BLaER1 treated with 17β-estradiol and CSF1 and Interleukin-3, amounts not matched to agents 10 nM and 100 nM (cell line): Measurements from ENCODE around the gene BMPER.
A peak's percentile ranks its signal among the peaks of the same experiment; 100 is the strongest.

Source experiments
- H3K27ac ChIP-seq, 11 experiments: shearing (Covaris generic); formaldehyde crosslinking; 2 replicates each; pipeline ENCODE4 v1.8.1; 2022
- H3K27me3 ChIP-seq, 11 experiments: shearing (Covaris generic); formaldehyde crosslinking; 2 replicates each; pipeline ENCODE4 v1.8.1; 2022
- H3K36me3 ChIP-seq, 11 experiments: shearing (Covaris generic); formaldehyde crosslinking; 2 replicates each; pipeline ENCODE4 v1.8.1; 2022
- H3K4me1 ChIP-seq, 10 experiments: shearing (Covaris generic); formaldehyde crosslinking; 2 replicates each; pipeline ENCODE4 v1.8.1; 2022
- H3K4me2 ChIP-seq, 11 experiments: shearing (Covaris generic); formaldehyde crosslinking; 2 replicates each; pipeline ENCODE4 v1.8.1; 2022
- H3K4me3 ChIP-seq, 10 experiments: shearing (Covaris generic); formaldehyde crosslinking; 2 replicates each; pipeline ENCODE4 v1.8.1; 2022
- H3K9ac ChIP-seq, 11 experiments: shearing (Covaris generic); formaldehyde crosslinking; 2 replicates each; pipeline ENCODE4 v1.8.1; 2022
- H3K9me3 ChIP-seq, 11 experiments: shearing (Covaris generic); formaldehyde crosslinking; replicated peaks in 1 of 11; 2 replicates each; pipeline ENCODE4 v1.8.1; 2022
- H4K20me1 ChIP-seq, 11 experiments: shearing (Covaris generic); formaldehyde crosslinking; 2 replicates each; pipeline ENCODE4 v1.8.1; 2022
- Cebpa-rat ChIP-seq, 11 experiments: shearing (Covaris generic); IDR thresholded peaks; 2 replicates each; pipeline ENCODE4 v1.8.1; 2022

Gene BMPER

GRCh38 chr7:34066411-34066810 lies 161.1 kb downstream of the BMPER start:
- no peak for TF ChIP-seq Cebpa-rat (IDR thresholded peaks at IDR 0.05)
- H3K9me3 ChIP-seq: peaks cover 0 to 13% (median 9%) of the 10 kb centered on the region in 11 experiments; a peak in 13 of 22 replicates
- peak overlapping the region in 8 of 11 experiments; percentile 27 to 70 (median 50); a peak in 11 of 22 replicates for H3K4me2 ChIP-seq
- H3K27ac ChIP-seq: no peak overlapping the region
- no peaks in the 10 kb centered on the region for H3K27me3 ChIP-seq
- no peak overlapping the region for H3K9ac ChIP-seq
- no peaks in the 10 kb centered on the region for H3K36me3 ChIP-seq
- H3K4me3 ChIP-seq: no peak overlapping the region
- H3K4me1 ChIP-seq: peaks cover 15 to 70% (median 58%) of the 10 kb centered on the region in 10 experiments
- H4K20me1 ChIP-seq: no peaks in the 10 kb centered on the region

DNA sequence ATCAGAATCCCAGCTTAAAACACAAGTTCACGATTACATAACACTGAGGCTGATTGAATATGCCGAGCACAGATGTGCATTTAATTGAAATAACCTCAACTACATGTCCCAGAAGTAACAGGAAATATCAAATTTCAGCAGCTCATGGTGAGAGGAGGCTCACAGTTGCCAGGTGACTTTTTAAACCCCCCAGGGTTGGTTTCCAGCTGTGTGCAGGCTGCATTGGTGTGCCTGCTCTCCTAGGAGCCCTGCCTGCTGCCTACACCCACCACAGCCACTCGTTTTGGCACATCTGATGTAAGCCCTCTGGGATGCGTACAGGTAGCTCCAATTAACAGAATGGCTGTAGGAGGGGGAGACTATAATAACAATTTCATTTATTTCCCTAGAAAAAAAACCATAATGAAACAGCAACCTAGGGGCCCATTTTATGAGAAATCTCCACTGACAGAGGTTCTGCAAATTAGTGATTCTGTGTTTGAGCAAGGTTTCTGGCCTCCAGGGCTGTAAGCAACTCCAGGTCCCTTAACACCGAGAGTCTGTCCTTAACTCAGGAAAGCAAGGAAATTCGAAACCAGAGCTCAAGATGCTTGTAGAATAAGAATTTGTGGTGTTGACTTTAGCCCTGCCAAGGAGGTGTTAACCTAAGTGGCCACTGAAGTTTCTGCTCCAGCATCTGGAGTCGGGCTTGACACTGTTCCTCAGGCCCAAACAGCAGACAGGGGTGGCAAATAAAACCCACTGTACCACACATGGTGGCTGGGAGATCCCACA lies 161.9 kb downstream of the BMPER start:
- Histone ChIP-seq H3K4me1 (peaks cover 14 to 64% (median 53%) of the 10 kb centered on the region in 10 experiments), H3K27me3 (no peaks in the 10 kb centered on the region), H3K4me2 (peak overlapping the region in 9 of 11 experiments; percentile 4 to 70 (median 48); a peak in 17 of 22 replicates), H4K20me1 (no peaks in the 10 kb centered on the region), H3K9ac (no peak overlapping the region), H3K36me3 (no peaks in the 10 kb centered on the region), H3K9me3 (peaks cover 0 to 13% (median 9%) of the 10 kb centered on the region in 11 experiments; a peak in 13 of 22 replicates), H3K4me3 (no peak overlapping the region), H3K27ac (peak overlapping the region in 2 of 11 experiments; percentile 10 to 12; a peak in 1 of 22 replicates)
- TF ChIP-seq Cebpa-rat (IDR thresholded peaks at IDR 0.05): no peak

DNA sequence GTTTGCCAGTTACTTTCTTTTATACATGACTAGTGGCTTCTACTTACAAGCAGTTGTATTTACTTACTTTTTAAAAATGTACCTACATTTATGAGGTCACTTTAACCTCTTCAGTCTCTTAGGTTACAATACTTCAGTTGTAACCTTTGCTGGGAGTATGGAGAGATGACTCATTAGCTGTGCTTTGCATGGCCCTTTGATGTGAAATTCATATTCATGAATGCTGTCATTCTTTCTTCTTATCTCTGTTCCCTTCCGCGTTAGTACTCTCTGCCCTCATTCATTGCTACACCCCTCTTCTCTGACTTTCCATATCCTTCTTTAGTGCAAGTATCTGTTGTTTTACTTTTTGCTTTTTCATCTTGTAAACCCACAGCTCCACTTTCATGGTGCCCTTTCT lies 164.3 kb downstream of the BMPER start:
- no peaks in the 10 kb centered on the region for H3K27me3 ChIP-seq
- no peak overlapping the region for H3K9ac ChIP-seq
- H4K20me1 ChIP-seq: no peaks in the 10 kb centered on the region; a peak in 1 of 22 replicates
- peaks cover 14 to 55% (median 43%) of the 10 kb centered on the region in 10 experiments for H3K4me1 ChIP-seq
- no peaks in the 10 kb centered on the region for H3K36me3 ChIP-seq
- H3K4me2 ChIP-seq: peak overlapping the region in 8 of 11 experiments; percentile 28 to 59 (median 47); a peak in 10 of 22 replicates
- H3K27ac ChIP-seq: no peak overlapping the region
- no peak overlapping the region for H3K4me3 ChIP-seq
- TF ChIP-seq Cebpa-rat (IDR thresholded peaks at IDR 0.05): no peak
- peaks cover 0 to 13% (median 9%) of the 10 kb centered on the region in 11 experiments; a peak in 13 of 22 replicates for H3K9me3 ChIP-seq

DNA sequence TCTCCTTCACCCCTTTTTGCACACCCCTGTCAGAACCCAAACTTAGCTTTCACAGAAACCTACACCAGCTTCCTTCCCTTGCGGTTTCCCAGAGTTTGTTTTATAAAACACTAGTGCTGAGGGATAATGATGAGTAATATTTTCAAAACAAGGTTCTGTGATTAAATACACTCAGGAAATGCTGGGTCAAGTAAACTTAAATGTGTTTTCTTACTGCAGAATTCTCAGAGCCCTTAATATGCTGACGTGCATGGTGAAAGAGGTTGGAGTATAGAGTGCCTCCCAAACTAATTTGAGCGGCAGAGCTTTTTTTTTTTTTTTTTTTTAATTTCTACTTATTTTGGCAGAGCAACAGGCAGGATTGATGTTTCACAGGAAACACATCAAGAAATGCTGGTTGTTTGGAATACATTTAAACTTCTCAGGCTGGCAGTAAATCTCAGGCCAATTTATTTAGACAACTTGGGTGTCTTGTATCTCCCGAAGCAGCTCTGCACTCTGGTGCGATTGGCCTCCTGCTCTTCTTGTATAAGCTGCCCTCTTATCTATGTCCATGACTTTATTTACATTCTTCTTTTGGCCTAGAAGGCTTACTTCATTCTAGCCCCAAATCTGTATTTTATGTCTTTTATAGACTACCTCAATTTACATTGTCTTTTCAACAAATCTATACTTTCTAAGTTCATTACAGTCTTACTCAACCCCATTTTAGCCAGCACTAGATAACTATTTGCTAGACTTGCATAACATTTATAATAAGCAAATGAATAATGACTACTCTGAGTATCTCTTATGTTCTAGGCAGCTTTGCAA lies 165.4 kb downstream of the BMPER start:
- H3K9me3 ChIP-seq: peaks cover 0 to 13% (median 9%) of the 10 kb centered on the region in 11 experiments; a peak in 13 of 22 replicates
- H3K27ac ChIP-seq: no peak overlapping the region; a peak in 1 of 22 replicates
- H3K27me3 ChIP-seq: no peaks in the 10 kb centered on the region
- no peak overlapping the region for H3K4me3 ChIP-seq
- H3K4me2 ChIP-seq: peak overlapping the region; percentile 21 to 59 (median 39); a peak in 20 of 22 replicates
- no peak for TF ChIP-seq Cebpa-rat (IDR thresholded peaks at IDR 0.05)
- H3K9ac ChIP-seq: no peak overlapping the region
- no peaks in the 10 kb centered on the region for H3K36me3 ChIP-seq
- H4K20me1 ChIP-seq: no peaks in the 10 kb centered on the region; a peak in 1 of 22 replicates
- peaks cover 14 to 45% (median 36%) of the 10 kb centered on the region in 10 experiments for H3K4me1 ChIP-seq

DNA sequence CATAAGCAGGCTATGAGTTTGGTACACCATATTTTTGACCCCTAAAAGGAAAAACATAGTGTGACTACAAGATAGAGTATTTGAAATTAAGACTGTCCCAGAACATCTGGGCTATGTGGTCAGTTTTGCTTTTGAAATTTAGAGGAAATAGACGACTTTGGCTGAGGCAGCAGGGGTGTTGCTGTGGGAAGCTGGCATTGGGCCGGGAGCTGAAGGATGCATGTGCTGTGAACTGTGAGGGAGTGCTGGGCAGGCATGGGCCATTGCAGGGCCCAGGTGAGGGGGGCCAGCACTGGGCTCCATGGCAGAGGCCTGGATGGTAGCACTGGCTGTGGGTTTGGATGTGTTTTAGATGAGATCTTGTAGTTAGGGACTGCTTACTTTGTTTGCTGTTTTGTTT lies 168.3 kb downstream of the BMPER start:
- peaks cover 14 to 22% (median 17%) of the 10 kb centered on the region in 10 experiments for H3K4me1 ChIP-seq
- H3K27me3 ChIP-seq: no peaks in the 10 kb centered on the region
- H3K4me3 ChIP-seq: no peak overlapping the region
- H3K4me2 ChIP-seq: no peak overlapping the region
- no peak overlapping the region for H3K27ac ChIP-seq
- TF ChIP-seq Cebpa-rat (IDR thresholded peaks at IDR 0.05): no peak
- no peaks in the 10 kb centered on the region for H3K36me3 ChIP-seq
- no peak overlapping the region for H3K9ac ChIP-seq
- H4K20me1 ChIP-seq: no peaks in the 10 kb centered on the region; a peak in 1 of 22 replicates
- peaks cover 0 to 5% (median 4%) of the 10 kb centered on the region in 11 experiments; a peak in 13 of 22 replicates for H3K9me3 ChIP-seq

GRCh38 chr7:34074421-34074820 lies 169.1 kb downstream of the BMPER start:
- no peak overlapping the region for H3K27ac ChIP-seq
- no peak for TF ChIP-seq Cebpa-rat (IDR thresholded peaks at IDR 0.05)
- no peak overlapping the region for H3K4me3 ChIP-seq
- no peaks in the 10 kb centered on the region; a peak in 1 of 22 replicates for H4K20me1 ChIP-seq
- H3K4me2 ChIP-seq: 0 out of 22 replicates have a peak overlapping the region, but pooled peaks of 2 of the 11 experiments have one; percentile 0 to 2
- H3K9ac ChIP-seq: no peak overlapping the region
- H3K9me3 ChIP-seq: 0 out of 22 replicates have a peak, but pooled peaks cover 0 to 3% (median 0%) of the 10 kb centered on the region in 11 experiments
- H3K36me3 ChIP-seq: no peaks in the 10 kb centered on the region
- H3K4me1 ChIP-seq: peaks cover 14 to 22% (median 17%) of the 10 kb centered on the region in 10 experiments
- H3K27me3 ChIP-seq: no peaks in the 10 kb centered on the region

DNA sequence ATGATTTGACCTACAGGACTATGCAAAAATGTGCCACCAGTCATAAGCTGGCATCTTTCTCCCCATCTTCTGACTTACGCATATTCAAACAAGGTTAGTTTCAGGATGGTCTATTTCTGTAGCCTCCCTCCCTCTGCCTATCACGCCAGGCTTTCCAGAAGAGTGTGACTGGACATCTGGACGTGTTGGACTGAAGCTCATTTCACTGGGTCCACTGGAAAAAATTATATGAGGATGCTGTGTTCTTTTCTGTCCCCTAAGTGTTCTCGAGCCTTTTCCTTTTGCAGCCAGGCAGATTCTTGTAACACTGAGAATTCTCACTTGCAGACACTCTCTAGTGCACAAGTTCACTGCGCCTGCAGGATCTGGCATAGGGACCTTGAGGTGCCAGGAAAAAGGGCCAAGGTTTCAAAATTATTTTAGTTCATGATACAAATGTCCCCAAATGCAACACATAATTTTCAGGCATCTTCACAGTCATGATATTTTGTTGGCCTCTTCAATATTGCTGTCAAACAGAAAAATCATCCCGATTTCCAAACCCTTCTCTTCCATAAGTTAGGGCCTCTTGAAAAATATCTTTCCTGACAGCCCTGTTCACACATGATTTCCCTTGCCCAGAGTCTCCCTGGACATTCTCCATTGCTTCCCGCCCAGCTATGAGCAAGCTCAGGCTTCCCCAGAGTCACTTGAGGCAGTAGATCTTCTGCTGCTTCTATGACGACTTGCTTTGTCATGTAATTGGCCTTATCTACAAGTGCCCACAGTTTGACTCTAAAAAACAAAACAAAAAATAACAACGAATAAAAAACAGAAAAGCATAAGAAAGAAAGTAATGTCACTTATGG lies 170.4 kb downstream of the BMPER start:
- no peaks in the 10 kb centered on the region for H3K27me3 ChIP-seq
- TF ChIP-seq Cebpa-rat (IDR thresholded peaks at IDR 0.05): no peak
- H3K9ac ChIP-seq: no peak overlapping the region
- H3K27ac ChIP-seq: no peak overlapping the region
- peaks cover 4 to 11% (median 7%) of the 10 kb centered on the region in 10 experiments for H3K4me1 ChIP-seq
- H3K36me3 ChIP-seq: no peaks in the 10 kb centered on the region
- no peaks in the 10 kb centered on the region; a peak in 1 of 22 replicates for H4K20me1 ChIP-seq
- H3K4me3 ChIP-seq: no peak overlapping the region
- 0 out of 22 replicates have a peak, but pooled peaks cover 0 to 3% (median 0%) of the 10 kb centered on the region in 11 experiments for H3K9me3 ChIP-seq
- no peak overlapping the region for H3K4me2 ChIP-seq

DNA sequence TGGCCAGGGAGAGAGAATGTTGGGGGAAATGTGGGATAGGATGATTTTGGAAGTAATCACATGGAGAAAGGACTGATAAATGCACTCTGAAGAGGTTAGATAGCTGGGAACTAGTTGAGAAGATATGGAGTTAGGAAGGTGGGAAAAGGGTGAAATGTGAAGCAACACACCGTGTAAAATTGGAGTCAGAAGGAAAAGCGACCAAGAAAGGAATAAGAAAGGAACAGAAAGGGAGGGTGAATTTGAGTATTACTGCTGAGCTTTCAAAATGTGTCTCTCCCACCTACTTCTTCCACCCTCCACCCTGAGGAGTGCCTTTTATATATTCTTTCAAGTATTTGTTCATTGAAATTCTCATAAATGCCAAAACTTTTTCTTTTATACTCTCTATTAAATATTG lies 171.8 kb downstream of the BMPER start:
- Histone ChIP-seq H4K20me1 (no peaks in the 10 kb centered on the region; a peak in 1 of 22 replicates), H3K4me1 (no peaks in the 10 kb centered on the region; a peak in 1 of 20 replicates)
- no peak for TF ChIP-seq Cebpa-rat (IDR thresholded peaks at IDR 0.05)

More for the DNA sequence above, 171.8 kb downstream of the BMPER start:
- no peak overlapping the region for H3K4me2 ChIP-seq
- no peak overlapping the region for H3K27ac ChIP-seq
- H3K27me3 ChIP-seq: no peaks in the 10 kb centered on the region
- no peaks in the 10 kb centered on the region for H3K36me3 ChIP-seq
- H3K9ac ChIP-seq: no peak overlapping the region
- H3K9me3 ChIP-seq: 0 out of 22 replicates have a peak, but pooled peaks cover 0 to 3% (median 0%) of the 10 kb centered on the region in 11 experiments
- no peak overlapping the region for H3K4me3 ChIP-seq
